ENCODE measurements around the gene DOK5.
"Not testable (repeated sequence)": the region's sequence is repeated elsewhere in the genome, so short reads cannot be mapped to it uniquely, and the experiment has no call there.

The DOK5 gene

DNA sequence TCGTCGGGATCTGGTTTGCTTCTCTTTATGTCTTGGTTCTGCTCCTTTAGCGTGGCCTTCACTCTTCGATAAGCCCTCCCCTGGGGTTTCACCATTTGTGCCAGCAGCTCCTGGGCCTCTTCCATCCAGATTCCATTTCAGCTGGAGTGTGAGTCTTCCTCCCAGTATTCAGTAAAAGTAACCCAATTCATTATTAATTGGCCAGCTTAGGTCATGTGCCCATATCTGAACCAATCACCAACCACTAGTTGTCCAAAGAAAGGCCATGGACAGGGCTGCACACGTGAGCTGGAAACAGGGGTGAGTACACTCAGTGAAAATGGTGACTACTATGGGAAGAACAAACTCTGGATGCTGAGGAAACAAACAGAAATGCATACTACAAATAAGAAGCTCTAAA is 2.8 kb upstream of the DOK5 start:
- DNase-seq = no peak

DNA sequence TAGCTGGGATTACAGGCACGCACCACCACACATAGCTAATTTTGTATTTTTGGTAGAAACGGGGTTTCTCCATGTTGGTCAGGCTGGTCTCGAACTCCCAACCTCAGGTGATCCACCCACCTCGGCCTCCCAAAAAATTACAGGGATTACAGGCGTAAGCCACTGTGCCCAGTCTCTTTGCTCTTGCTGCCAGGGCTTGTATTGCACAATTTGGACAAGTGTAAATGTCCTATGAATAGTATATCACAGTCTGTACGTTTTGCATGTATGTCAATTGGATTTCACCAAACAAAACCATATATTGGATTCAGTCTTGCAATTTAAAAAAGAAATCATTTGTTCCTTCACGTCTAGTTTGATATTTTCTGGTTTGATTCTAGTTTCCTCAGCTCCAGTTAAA is 2.1 kb upstream of the DOK5 start:
- no peak for DNase-seq

DNA sequence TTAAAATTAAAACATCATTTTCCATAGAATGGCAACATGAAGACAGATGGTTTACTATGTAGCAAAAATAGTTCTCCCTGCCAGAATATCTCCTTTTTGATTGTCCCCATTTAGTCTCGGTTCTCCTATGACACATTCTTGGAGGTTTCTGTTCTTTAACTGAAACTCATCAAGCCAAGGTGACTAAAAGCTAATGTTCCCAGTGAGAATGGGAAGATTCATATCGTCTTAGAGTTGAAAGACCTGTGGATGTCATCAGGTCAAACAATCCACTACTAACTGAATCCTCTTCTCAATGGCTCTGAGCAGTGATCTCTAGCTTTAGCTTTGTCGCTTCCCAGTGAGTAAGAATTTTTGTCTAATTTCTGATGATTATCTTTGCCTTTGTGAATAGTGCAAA is 1.3 kb upstream of the DOK5 start:
- DNase-seq = no peak

DNA sequence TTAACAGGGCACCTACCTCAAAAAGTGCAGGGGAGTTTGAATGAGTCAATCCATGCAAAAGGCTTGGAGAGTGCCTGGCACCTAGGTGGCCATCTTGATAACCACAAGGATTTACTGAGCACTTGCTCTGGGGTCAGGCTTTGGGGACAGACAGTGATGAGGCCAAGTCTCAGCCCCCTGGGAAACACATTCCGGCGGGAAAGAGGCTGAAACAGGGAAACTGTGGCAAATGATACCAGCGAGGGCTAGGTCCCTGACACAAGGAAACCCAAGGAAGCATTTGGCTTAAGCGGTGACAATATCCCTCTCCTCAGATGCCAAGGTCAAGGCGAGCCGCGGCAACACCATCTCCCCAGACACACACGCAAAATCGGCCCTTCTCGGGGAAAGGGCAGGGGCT is 527 bp upstream of the DOK5 start:
- no peak for DNase-seq

DNA sequence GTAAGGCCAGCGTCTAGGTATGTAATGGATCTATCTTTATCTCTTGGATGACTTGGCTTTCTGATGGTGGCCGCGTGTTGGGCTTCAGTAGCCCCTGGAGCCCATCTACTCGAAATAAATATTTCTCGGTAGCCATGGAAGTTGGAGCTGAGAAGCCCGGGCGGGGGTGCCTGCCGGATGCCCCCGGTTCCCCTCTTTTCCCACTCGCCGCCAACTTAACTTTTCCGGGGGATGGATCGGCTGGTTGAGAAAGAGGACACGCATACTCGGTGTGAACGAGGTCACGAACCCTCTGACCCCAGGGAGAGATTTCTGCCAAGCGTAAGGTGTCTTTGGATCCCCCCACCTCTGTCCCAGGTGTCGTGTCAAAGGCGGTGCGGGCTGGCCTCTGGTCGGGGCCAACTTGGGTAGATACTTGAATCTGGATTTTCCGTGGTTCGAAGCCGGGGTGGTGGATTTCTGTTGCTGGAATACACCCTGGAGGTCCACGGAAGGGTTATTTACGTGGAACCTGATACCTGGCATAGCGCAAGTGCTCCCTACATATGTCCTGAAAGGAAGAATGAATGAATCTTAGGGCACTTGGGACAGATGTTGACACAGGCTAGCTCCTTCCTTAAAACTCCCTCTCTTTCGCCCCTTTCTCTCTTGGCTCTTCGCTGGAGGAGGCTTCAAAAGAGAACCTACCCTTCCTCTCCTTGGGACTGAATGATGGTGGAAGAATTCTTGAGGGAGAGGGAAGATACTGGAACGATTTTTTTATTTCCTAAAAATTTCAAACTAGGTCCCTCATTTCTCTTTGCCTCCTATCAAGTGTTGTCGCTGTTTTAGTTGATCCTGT is 996 bp downstream of the DOK5 start:
- no peak for DNase-seq

DNA sequence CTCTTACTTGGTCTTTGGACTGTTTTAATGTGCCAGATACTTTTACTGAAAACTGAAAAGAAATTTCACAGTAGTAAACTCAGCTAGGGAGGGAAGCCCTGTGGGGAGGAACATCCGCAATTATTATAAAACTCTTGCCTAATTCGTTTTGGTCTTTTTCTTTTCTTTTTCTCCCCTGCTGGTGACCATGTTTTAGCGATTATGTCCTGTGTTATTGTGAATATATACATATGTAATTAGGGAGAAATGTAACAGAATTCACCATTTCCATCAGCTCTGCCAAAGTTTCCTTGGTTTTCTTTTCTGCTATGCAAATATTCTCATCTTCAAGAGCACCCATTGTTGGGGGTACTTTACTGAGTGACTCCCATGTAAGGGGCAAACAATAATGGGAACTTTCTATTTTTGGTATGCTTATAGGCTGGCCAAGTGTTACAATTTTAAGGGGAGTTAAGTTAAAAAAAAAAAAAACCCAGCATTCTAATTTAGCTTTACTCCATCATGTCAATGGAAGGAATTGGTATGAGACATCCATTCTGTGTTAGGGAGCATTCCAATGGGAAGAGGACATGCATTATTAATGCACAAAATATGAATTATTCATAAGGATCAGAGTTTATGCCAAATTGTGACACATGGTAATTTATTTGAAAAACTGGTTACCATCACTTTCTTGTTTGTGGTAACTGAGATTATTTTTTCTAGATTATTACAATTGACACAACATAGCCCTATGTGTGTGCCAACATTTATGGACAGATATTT is 2.0 kb downstream of the DOK5 start:
- DNase-seq = no peak

DNA sequence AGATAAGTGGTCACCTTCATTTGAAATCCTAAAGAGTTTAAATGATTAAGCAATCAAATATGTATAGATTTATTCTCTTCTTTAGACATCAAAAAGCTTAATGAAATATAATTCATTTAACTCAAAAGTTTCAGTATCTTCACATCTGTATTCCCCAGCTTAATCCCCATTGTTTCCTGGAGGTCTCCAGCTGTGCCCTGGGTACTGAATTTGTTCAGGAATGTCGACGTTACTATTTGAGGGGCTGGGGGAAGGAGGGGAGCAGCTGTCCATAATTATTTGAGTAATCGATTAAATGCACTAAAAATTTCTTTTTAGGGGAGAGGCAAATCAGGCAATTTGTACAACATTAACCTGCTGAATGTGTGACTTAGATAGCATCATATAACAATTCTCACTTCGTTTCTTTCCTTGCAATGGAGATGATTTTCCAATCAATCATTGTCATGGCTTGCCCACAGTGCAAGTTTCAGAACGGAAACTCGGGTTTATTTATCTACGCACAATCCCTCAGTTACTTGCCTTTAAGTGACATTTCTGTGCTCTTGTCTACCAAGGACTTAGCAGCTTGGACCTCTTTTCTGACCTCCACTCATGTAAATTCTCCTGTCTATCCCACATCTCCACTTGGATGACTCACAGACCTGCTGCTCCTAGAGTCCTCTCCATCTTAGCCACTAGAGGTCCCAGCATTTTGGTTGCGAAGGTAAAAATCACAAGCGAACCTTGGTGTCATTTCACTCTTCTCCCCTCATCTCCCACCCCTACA is 3.9 kb downstream of the DOK5 start:
- no peak for DNase-seq

DNA sequence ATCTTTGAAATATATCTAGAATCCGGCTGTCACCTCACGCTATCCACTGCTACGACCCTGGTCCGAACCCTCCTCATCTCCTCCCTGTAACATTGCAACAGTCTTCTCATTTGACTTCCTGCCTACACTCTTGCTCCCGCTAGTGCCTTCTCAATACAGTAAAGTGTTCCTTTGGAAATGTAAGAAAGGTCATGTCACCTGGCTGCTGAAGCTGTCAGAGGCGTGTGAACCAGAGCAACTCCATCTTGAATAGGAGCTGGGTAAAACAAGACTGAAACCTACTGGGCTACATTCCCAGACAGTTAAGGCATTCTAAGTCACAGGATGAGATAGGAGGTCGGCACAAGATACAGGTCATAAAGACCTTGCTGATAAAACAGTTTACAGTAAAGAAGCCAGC is 4.5 kb downstream of the DOK5 start:
- not testable (repeated sequence) for DNase-seq

DNA sequence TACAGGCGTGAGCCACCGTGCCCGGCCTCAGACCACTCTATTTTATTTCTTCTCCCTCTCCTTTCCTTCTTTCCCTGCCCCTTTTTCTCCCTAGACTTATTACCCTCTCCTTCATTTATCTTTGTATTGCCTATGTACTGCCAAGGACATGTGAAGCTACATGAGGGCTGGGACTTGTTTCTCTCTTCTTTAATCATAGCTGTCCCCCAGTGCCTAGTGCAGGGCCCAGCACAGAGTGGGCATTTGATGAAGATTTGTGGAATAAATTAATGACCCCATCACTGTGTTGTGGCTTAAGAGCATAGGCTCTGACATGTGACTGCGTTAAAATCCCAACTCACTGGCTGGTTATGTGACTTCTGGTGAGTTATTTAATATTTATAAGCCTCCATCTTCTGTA is 6.0 kb downstream of the DOK5 start:
- DNase-seq = no peak

DNA sequence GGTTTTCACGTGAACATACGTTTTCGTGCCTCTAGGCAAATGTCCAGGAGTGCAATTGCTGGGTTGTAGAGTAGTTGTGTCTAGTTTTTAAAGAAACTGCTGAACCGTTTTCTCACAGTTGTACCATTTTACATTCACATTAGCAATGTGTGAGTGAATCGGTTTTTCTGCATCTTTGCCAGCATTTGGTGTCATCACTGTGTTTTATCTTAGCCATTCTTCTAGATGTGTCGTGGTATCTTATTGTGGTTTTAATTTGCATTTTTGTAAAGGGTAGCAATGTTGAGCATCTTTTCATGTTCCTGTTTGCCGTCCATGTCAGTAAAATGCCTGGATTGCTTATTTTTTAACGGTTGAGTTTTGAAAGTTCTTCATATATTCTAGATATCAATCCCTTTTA is 10.2 kb downstream of the DOK5 start:
- no peak for DNase-seq

DNA sequence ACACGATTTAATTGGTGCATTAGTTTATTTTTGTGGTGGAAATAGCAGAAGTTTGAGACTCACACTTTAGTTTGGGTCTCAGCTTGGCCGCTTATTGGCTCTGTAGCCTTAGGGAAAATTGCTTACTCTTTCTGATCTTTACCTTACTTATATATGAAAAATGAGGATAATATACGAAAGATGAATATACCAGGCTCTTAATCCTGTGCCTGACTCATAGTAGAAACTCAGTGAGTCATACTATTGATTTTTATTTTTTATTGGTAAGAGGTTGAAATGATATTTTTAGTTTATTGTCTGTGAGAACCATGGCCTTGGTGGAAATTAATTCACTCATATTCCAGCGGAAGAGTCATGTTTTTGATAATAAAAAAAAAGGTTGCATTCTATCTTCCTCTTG is 11.2 kb downstream of the DOK5 start:
- no peak for DNase-seq

DNA sequence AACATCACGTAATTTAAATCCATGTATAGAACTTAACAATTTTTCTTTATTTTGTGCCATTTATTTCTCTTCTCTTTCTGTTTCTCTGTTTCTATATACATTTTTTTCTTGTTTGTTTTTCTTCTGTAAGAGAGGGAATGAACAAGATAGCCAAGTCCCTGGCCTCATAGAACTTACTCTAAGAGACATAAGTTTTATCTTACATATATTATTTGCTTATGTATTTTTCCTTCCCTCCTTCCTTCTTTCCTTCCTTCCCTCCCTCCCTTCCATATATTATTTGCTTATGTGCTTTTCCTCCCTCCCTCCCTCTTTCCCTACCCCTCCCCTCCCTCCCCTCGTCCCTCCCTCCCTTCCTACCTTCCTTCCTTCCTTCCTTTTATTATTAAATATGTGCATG is 13.0 kb downstream of the DOK5 start:
- DNase-seq = no peak

DNA sequence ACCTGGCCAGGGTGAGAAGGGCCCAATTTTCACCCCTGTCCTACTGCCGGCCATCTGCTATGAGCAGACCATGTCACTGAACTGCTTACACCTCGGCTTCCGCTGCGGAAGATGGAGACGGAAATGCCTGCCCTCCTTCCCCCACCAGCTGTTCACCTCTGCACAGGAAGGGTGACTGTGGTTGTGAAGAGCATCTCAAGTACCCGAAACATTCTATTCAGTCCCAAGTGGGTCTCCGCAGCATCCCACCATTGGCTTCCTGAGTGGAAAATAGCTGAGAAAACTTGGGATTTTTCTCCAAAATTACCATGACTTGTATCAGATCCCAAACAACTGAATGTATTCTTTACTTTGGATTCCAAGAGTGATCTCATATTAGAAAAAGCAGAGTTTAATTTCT is 16.1 kb downstream of the DOK5 start:
- DNase-seq = no peak

DNA sequence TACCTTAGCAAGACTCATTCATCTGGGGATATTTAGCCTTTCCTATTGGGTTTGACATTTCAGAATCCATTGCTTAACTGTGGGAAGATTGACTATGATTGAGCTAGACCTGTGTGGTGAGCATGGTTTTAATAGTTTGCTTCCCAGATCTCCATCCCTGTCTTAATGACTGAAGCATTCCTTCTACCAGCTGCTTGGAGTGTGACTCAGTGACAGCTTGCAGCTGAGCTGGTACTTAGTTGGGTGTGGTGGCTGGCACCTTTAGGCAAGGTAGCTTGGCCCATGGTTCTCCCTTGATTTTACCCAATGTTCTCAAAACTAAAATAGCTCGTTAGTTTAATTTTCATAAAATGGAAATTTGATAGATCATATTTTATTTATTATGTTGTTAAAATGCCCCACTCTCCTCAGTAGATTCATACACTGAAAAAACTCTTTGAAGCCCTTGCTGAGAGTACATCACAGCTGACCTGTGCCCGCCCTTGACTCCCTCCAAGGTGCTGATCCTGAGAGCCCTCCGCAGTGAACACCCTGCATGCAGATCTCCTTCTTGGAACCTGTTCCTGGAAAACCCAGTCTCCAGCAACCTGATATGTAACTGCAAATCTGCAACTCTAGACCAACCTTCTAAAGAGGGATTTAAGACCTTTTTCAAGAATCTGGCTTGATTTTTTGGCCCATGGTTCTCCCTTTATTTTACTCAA is 19.1 kb downstream of the DOK5 start:
- no peak for DNase-seq

DNA sequence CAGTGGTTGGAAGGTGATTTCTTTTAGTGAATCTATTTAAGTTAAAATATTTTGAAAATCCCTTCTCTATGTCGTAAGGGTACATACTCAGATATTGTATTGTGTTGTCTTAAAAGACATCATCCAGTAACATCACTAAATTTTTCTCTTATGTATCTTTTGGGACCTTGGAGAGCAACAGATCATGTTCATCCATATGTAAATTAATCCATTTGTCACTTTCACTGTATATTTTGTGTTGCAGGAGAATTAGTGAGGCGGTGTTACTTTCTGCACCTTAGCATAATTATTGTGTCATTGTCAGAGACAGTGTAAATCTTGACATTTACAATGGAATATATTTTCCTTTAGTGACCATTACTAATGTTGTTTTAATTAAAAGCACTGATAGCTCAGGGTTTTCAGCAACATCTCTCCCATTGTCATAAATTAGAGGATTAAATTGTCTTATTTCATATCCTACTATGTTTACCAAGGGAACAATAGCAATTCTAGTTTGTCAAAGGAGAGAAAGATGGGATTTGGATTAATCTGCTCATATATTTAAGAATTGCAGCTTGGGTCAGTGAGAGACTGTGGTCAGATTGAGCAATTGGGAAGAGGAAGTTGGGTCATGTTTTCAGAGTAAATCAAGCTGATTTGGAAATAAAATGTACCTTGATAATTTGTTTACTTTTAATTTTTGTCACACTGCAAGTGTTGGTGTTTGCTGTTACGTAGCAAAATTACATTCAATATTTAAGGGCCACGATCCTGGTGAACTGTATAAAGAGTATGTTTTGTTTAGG is 22.7 kb downstream of the DOK5 start:
- no peak for DNase-seq

DNA sequence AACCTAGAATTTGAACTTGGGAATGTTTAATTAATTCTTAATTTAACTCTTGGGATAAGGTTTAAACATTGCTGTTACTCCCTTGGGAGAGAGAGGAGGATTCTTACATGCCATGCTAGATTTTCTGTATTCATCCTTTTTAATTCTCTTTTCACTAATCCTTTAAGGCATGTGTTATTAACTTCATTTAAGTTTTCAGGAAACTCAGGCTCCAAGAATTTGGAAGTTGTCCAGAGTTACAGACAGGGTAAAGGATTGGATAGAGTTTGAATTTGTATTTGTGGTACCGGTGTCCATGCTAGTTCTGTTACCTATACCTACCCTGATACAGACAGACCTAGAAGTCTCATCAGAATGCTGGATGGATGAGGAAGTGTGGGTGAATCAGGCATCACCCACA is 23.7 kb downstream of the DOK5 start:
- no peak for DNase-seq

DNA sequence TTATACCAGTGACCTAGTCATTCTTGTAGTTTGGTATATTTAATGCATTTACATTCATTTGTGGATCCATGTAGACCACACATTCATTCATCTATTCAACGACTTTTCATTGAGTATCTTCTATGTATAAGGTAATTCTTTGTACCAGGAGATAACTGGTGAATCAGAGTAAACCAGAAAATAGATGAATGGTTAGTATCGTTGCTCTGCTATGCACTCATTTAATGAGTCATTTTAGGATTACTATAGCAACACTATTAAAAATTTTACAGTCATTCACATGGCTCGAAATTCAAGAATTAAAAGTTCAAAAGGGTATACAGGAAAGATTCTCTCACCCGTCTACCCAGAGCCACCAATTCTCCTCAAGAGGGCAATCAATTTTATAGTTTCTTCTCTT is 26.8 kb downstream of the DOK5 start:
- no peak for DNase-seq

DNA sequence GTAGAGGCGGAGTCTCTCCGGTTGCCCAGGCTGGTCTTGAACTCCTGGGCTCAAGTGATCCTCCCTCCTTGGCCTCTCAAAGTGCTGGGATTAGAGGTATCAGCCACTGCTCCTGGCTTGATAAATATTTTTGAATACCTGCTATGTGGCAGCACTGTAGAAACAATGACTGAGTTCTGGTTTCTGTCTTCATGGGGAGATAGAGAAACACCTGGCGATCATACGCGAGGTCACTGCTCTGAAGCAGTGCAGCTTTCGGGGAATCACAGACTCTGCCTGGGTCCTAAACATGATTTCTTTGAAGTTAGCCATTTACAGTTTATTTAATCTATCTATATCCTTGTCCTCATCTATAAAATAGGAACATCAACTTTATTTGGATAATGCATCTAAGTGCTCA is 31.2 kb downstream of the DOK5 start:
- no peak for DNase-seq

DNA sequence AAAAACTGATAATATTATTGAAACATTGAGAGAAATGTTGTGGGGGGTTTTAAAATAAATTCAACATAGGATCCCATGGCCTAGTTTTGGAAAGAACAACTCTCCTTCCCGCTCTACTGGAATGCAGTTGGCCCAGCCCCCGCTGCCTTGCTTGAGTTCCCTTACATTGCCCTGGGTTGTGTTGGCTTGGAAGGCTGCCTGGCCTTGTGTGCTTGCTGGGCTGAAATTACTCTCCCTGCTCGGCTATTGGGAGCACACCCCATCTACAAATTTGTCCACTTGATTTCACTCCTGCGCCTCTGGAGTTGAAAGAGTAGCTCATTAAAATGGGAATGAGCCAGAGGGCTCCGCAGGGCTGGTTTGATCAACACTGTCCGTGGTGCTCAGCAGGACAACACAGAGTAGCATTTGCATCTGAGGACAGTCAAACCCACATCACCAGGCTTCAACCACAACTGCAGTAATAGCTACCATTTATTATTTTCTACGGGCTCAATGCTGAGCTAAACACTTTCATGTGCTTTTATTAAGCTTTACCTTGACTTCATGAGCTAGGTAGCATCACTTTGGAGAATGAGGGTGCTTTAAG is 35.2 kb downstream of the DOK5 start:
- DNase-seq = no peak

DNA sequence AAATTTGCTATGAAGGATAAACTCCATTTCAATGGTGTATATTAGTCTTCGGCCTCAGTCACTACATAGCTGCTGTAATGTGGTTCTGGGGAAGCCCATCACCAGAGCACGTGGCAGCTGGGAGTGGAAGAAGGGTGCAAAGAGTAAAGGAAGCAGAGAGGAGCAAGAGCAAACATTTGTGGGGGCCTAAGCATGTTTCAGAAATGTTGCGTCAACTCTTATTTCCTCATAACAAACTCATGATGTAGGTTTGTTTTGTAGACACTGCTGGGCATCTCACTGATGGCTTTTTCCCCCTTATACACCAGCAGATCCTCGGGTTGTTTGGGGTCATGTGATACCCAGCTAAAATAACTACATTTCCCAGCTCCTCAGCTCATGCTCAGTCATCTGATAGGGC is 37.3 kb downstream of the DOK5 start:
- DNase-seq = no peak

DNA sequence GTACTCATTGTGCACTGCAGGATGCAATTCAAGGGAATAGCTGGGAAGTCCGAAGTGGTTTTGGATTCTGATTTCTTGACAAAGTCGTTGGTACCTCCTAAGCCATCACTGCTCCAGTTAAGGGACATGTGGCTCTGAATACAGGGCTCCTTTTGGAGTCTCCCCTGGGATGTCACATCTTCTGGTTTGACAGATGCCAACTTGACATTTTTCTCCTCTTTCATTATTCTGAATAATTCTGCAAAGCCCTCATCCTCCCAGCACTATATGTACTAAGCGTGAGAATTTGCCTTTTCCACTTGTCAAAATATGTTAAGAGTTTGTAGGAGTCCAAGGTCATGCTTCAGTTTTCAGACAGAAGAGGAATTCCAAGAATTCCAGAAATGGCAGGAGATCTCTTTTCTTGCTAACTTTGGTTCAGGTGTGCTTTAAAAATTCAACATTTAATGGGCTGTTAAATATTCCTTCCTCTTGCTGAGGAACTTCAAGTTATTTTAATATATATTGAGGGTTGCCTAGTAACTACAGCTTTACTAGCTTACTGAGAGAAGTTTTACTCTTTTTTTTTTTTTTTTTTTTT is 38.7 kb downstream of the DOK5 start:
- DNase-seq = no peak
